AG04449 (cell line): Measurements from ENCODE around the gene DCAF8.
"Not testable (repeated sequence)": the region's sequence is repeated elsewhere in the genome, so short reads cannot be mapped to it uniquely, and the experiment has no call there.

Source experiments
- CTCF ChIA-PET: fragments of 350-600 bp; formaldehyde crosslinking; extraction: SDS; loops from one replicate; lab custom pipeline; 2021; ENCODE audit warnings: antibody characterized with exemption; lab: Yijun Ruan, JAX
- POLR2A ChIA-PET: fragments of 400-600, 350-600 bp; formaldehyde crosslinking; extraction: SDS; loops from one replicate; lab custom pipeline; 2020; ENCODE audit warnings: antibody characterized with exemption, inconsistent platforms; lab: Yijun Ruan, JAX
- DNase-seq: peaks from one replicate; pipeline ENCODE4 v3.0.0-alpha.2; 2010; ENCODE audit warnings: low read depth, low spot score
- H3K4me3 ChIP-seq: 2 replicates; pipeline ENCODE4 v1.5.1; 2011; ENCODE audit warnings: low read depth, mild to moderate bottlenecking, control low read depth, low read length
- TF ChIP-seq, protein P1 (sequence below): IDR thresholded peaks from one replicate; pipeline ENCODE4 v1.5.1; 2011; ENCODE audit warnings: mild to moderate bottlenecking, moderate library complexity, low read length, control low read depth, inconsistent platforms; ENCODE audit not compliant: insufficient read depth; ENCODE audit errors: missing control alignments

Gene DCAF8

DNA sequence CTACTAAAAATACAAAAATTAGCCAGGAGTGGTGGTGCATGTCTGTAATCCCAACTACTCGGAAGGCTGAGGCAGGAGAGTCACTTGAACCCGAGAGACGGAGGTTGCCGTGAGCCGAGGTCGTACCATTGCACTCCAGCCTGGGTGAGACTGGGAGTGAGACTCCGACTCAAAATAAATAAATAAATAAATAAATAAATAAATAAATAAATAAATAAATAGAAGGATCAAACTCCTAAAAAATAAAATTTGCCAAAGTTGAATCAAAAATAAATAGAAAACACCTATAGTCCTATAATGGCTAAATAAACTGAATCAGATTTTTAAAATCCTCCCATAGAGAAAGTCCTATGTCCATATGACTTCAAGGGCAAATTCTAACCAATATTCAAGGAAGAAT is 37.8 kb upstream of the DCAF8 start:
- ChIA-PET CTCF (interaction anchor here (0.6 to 14.0 kb wide), 3 partner anchors 9 to 254 kb away, joined by 3 to 170 read pairs (median 3); no protein-coding TSS in a partner anchor), POLR2A (no interaction called here)

DNA sequence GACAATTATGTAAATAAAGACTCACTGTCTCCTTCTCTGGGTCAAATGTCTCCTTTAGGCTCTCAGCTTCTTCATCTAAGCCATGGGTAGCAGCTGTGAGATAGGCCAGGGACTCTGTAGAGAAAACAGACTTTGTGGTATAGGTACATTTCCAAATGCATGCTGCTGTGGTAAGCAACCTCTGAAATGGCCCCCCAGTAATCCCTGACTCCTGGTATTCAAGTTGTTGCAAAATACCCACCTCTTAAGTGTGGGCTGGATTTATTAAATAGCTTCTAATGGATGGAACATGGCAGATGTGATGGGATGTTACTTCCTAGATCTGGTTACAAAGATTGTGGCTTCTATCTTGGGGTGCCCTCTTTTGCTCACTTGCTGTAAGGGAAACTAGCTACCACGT is 33.7 kb upstream of the DCAF8 start:
- ChIA-PET POLR2A (interaction anchor here (0.6 to 1.0 kb wide), 2 partner anchors 11 to 15 kb away, joined by 3 to 5 read pairs; partner anchors contain the start of gene PEX19), CTCF (interaction anchor here (0.7 to 1.2 kb wide), 5 partner anchors 11 to 210 kb away, joined by 3 to 6 read pairs (median 3); partner anchors contain the start of gene PEX19)
- no peak overlapping the region for H3K4me3 ChIP-seq
- TF ChIP-seq, protein P1, sequence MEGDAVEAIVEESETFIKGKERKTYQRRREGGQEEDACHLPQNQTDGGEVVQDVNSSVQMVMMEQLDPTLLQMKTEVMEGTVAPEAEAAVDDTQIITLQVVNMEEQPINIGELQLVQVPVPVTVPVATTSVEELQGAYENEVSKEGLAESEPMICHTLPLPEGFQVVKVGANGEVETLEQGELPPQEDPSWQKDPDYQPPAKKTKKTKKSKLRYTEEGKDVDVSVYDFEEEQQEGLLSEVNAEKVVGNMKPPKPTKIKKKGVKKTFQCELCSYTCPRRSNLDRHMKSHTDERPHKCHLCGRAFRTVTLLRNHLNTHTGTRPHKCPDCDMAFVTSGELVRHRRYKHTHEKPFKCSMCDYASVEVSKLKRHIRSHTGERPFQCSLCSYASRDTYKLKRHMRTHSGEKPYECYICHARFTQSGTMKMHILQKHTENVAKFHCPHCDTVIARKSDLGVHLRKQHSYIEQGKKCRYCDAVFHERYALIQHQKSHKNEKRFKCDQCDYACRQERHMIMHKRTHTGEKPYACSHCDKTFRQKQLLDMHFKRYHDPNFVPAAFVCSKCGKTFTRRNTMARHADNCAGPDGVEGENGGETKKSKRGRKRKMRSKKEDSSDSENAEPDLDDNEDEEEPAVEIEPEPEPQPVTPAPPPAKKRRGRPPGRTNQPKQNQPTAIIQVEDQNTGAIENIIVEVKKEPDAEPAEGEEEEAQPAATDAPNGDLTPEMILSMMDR: no peak
- no peak for DNase-seq

More for the DNA sequence above, 37.8 kb upstream of the DCAF8 start:
- DNase-seq: no peak
- H3K4me3 ChIP-seq: no peak overlapping the region
- TF ChIP-seq, protein P1: no peak

DNA sequence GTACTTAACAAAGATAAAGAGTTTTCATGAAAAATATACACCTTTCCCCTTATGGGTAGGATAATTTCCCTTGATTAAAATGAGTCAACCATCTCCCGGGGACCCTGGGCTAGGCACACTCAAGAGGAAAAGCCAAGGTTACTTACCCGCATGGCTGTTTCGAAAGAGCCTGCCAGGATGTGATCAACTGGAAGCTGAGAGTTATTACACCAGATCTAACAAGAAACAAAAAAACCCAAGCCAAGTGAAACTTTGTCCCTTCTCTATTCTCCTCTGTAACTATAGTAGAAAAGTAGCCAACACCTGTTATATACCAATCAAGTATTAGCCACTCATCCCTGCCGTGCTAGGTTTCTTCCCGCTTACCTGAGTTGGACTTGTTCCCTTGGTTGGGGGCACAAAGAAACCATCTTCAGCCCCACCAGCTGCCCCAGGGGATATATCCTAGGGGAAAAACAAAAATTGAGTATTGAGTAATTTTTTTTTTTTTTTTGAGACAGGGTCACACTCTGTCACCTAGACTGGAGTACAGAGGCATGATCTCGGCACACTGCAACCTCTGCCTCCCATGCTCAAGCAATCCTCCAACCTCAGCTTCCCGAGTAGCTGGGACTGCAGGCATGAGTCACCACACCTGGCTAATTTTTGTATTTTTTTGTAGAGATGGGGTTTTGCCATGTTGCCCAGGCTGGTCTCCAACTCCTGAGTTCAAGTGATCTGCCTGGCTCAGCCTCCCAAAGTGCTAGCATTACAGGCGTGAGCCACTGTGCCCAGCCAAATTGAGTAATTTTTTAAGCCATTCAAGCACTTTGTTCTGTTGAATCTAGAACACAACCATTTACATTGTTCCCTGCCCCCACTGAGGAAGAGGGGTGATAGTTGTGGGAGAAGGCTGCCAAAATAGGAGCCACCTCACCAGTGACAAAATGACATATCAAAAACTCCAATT is 30.9 kb upstream of the DCAF8 start:
- TF ChIP-seq, protein P1: no peak
- no peak for DNase-seq
- ChIA-PET POLR2A (no interaction called here), CTCF (interaction anchor here (0.8 to 8.1 kb wide), 22 partner anchors 8 to 211 kb away, joined by 3 to 170 read pairs (median 16); partner anchors contain the start of genes CASQ1, KCNJ9, PEA15 and PEX19)
- H3K4me3 ChIP-seq: no peak overlapping the region

DNA sequence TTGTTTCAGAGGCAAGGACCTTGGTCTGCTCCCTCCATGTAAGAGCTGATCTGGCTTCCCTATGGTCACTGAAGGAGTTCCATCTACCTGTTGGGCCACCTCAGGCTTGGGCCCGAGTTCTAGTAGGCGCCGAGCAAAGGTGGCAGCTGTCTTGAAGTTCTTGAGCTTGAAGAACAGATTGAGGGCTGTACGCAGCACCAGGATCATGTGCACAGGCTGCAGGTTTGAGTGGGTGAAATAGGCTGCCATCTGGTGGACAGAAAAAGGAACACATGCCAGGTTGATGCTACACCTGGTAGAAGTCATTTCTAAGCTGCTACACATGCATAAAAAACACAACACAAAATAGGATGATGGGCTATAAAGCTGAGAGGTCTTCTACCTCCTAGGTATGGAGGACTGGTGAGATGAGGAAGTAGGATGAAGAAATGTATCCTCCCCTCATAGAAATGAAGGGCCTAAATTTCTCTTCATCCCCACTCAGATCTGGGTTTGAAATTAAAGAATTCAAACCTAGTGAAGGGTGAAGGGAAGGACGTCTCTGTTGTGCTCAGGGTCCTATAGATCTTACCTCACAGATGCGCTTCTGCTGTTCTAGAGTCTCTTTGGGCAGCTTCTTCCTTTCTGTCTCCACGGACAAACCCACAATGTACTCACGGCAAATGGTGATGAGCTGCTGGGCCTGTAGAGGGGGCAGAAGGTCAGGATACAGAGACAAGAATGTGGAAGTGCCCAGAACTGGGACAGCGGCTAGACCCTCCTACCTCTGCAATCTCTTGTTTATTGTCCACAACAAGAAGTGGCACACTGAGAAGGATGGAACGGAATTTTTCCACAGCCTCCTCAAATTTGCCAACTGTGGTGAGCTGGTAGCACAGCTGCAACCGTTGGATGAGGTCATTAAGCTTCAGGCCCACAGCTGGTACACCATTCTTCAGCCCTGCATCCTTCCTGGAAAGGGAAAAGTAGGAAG is 29.2 kb upstream of the DCAF8 start:
- CTCF ChIA-PET: interaction anchor here (0.6 to 8.1 kb wide), 63 partner anchors 8 to 1551 kb away, joined by 3 to 170 read pairs (median 5); partner anchors contain the start of genes CASQ1, DCAF8, IGSF8 and KCNJ9
- TF ChIP-seq, protein P1: peak; percentile 75
- POLR2A ChIA-PET: interaction anchor here (0.6 to 1.1 kb wide), 2 partner anchors 13 to 190 kb away, joined by 3 read pairs; no protein-coding TSS in a partner anchor
- DNase-seq: no peak
- no peak overlapping the region for H3K4me3 ChIP-seq

DNA sequence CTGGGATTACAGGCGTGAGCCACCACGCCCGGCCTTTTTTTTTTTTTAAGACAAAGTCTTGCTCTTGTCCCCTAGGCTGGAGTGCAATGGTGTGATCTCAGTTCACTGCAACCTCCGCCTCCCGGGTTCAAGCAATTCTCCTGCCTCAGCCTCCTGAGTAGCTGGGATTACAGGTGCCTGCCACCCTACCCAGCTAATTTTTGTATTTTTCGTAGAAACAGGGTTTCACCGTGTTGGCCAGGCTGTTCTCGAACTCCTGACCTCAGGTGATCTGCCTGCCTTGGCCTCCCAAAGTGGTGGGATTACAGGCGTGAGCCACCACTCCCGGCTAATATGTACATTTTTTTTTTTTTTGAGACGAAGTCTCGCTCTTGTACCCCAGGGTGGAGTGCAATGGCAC is 25.4 kb upstream of the DCAF8 start:
- DNase-seq, H3K4me3 ChIP-seq: not testable (repeated sequence)
- CTCF ChIA-PET: interaction anchor here (0.9 to 8.1 kb wide), 5 partner anchors 10 to 186 kb away, joined by 3 to 148 read pairs (median 8); partner anchors contain the start of gene CASQ1
- POLR2A ChIA-PET: interaction anchor here (0.8 to 0.9 kb wide), 2 partner anchors 8 to 21 kb away, joined by 3 read pairs; no protein-coding TSS in a partner anchor

DNA sequence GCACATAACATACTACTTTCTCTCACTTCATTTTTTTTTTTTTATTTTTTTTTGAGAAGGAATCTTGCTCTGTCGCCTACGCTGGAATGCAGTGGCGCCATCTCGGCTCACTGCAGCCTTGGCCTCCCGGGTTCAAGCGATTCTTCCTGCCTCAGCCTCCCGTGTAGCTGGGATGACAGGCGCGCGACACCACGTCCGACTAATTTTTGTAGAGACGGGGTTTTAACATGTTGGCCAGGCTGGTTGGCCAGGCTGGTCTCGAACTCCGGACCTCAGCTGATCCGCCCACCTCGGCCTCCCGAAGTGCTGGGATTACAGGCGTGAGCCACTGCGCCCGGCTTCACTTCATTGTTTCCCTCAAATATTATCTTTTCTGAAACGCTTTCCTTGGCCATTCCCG is 23.2 kb upstream of the DCAF8 start:
- ChIA-PET CTCF (interaction anchor here (0.9 to 3.8 kb wide), 6 partner anchors 8 to 228 kb away, joined by 3 to 27 read pairs (median 5); no protein-coding TSS in a partner anchor), POLR2A (interaction anchor here (0.6 to 2.1 kb wide), 6 partner anchors 9 to 177 kb away, joined by 3 to 11 read pairs (median 4); partner anchors contain the start of gene DCAF8)
- H3K4me3 ChIP-seq: no peak overlapping the region
- DNase-seq: no peak
- TF ChIP-seq, protein P1: no peak
